ENCODE results near the gene FOLR2.
A peak's percentile ranks its signal among the peaks of the same experiment; 100 is the strongest.
"Not testable (repeated sequence)": the region's sequence is repeated elsewhere in the genome, so short reads cannot be mapped to it uniquely, and the experiment has no call there.

FOLR2 gene

DNA sequence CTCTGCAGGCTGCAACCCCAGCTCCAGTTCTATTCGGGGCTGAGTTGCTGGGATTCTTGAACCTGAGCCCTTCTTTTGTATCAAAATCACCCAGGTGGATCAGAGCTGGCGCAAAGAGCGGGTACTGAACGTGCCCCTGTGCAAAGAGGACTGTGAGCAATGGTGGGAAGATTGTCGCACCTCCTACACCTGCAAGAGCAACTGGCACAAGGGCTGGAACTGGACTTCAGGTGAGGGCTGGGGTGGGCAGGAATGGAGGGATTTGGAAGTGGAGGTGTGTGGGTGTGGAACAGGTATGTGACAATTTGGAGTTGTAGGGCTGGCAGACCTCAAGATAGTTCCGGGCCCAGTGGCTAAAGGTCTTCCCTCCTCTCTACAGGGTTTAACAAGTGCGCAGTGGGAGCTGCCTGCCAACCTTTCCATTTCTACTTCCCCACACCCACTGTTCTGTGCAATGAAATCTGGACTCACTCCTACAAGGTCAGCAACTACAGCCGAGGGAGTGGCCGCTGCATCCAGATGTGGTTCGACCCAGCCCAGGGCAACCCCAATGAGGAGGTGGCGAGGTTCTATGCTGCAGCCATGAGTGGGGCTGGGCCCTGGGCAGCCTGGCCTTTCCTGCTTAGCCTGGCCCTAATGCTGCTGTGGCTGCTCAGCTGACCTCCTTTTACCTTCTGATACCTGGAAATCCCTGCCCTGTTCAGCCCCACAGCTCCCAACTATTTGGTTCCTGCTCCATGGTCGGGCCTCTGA is 20.9 kb upstream of the FOLR2 start:
- no peak overlapping the region for H3K4me3 ChIP-seq (replicated peaks; ENCODE audit: low read depth, low read length)
- DNase-seq (ENCODE audit: low read depth) = no peak
- TF ChIP-seq, protein P1, sequence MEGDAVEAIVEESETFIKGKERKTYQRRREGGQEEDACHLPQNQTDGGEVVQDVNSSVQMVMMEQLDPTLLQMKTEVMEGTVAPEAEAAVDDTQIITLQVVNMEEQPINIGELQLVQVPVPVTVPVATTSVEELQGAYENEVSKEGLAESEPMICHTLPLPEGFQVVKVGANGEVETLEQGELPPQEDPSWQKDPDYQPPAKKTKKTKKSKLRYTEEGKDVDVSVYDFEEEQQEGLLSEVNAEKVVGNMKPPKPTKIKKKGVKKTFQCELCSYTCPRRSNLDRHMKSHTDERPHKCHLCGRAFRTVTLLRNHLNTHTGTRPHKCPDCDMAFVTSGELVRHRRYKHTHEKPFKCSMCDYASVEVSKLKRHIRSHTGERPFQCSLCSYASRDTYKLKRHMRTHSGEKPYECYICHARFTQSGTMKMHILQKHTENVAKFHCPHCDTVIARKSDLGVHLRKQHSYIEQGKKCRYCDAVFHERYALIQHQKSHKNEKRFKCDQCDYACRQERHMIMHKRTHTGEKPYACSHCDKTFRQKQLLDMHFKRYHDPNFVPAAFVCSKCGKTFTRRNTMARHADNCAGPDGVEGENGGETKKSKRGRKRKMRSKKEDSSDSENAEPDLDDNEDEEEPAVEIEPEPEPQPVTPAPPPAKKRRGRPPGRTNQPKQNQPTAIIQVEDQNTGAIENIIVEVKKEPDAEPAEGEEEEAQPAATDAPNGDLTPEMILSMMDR (IDR thresholded peaks at IDR 0.05; ENCODE audit: low read length, missing control alignments) = no peak

DNA sequence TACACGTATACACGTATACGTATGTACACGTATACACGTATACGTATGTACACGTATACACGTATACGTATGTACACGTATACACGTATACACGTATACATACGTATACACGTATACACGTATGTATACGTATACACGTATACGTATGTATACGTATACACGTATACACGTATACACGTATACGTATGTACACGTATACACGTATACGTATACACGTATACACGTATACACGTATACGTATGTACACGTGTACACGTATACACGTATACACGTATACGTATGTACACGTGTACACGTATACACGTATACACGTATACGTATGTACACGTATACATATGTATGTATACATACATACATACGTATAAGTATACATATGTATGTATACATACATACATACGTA is 15.1 kb upstream of the FOLR2 start:
- DNase-seq (ENCODE audit: low read depth) = not testable (repeated sequence)

DNA sequence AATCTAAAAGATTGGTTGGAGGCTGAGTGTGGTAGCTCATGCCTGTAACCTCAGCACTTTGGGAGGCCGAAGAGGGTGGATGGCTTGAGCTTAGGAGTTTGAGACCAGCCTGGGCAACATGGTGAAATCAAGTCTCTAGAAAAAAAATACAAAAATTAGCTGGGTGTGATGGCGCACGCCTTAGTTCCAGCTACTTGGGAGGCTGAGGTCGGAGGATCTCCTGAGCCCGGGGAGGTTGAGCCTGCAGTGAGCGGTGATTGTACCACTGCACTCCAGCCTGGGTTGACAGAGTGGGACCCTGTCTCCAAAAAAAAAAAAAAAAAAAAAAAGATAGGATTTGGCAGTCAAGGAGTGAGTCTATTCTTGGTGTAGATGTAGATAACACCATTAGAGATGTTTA is 14.0 kb upstream of the FOLR2 start:
- no peak for DNase-seq (ENCODE audit: low read depth)
- H3K4me3 ChIP-seq (replicated peaks; ENCODE audit: low read depth, low read length) = no peak overlapping the region
- TF ChIP-seq, protein P1 (IDR thresholded peaks at IDR 0.05; ENCODE audit: low read length, missing control alignments) = no peak

More for the DNA sequence above, 15.1 kb upstream of the FOLR2 start:
- not testable (repeated sequence) for H3K4me3 ChIP-seq (replicated peaks; ENCODE audit: low read depth, low read length)

DNA sequence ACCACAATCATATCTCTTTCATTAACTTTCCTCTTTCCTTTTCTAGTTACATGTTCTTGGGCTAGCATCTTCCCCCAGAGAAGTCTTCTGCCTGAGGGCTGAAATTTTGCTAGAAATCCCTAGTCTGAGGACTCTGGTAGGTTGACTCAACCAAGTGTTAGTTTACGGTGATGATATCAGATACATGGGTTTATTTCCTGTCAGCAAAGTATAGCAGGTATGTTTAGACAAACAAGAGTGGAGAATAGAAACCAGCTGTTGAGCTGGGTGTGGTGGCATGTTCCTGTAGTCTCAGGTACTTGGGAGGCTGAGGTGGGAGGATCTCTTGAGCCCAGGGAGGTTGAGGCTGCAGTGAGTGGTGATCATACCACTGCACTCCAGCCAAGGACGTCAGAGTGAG is 13.4 kb upstream of the FOLR2 start:
- TF ChIP-seq, protein P1 (IDR thresholded peaks at IDR 0.05; ENCODE audit: low read length, missing control alignments) = no peak
- DNase-seq (ENCODE audit: low read depth) = no peak
- no peak overlapping the region for H3K4me3 ChIP-seq (replicated peaks; ENCODE audit: low read depth, low read length)

DNA sequence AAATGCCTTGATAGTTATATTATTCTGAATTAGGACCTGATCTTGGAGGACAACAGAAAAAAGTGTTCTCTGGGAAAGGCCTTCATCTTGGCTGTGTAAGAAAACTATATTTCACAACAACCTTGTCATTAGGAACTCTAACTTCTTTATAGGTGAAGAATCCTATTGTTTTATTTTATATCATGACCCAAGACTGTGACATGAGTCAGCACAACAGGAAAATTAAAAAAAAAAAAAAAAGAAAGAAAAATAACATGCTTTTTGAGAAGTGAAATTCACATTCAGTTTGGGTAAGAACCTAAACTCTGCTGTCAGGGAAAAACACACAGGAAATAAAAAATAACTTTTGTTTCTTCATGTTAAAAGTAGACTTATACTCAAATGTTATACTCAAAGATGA is 11.7 kb upstream of the FOLR2 start:
- H3K4me3 ChIP-seq (replicated peaks; ENCODE audit: low read depth, low read length) = no peak overlapping the region
- peak; percentile 67 for DNase-seq (ENCODE audit: low read depth)
- TF ChIP-seq, protein P1 (IDR thresholded peaks at IDR 0.05; ENCODE audit: low read length, missing control alignments) = no peak

DNA sequence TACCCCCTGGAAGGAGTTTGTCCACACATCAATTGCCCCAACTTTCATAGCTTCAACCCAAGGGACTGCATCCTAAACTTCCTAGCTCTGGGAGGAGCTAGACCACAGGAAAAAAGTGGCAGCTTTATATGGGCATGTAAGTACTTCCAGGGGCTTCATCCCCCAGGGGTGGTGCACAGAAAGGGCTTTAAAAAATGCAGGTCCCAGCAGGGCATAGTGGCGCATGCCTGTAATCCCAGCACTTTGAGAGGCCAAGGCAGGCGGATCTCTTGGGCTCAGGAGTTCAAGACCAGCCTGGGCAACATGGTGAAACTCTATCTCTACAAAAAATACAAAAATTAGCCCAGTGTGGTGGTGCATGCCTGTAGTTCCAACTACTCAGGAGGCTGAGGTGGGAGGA is 9.8 kb upstream of the FOLR2 start:
- not testable (repeated sequence) for DNase-seq (ENCODE audit: low read depth); H3K4me3 ChIP-seq (replicated peaks; ENCODE audit: low read depth, low read length)

DNA sequence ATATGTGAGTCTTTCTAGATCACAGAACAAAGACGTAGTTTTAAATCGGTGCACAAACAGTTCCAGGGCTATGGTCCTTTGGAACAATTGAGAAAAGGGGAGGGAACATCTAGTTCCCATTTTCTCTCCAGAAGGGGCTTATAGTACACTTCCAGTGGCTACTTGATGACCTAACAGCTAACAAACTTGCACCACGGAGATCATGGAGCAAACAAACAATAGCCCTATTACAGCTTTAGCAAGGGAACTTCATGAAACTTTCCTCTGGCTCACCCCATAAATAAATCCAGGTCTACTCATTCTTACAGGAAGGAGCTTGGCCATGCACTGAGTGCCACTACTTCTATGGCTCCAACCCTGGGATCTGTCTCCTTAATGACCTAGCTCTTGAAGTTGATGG is 8.3 kb upstream of the FOLR2 start:
- no peak for DNase-seq (ENCODE audit: low read depth)
- TF ChIP-seq, protein P1 (IDR thresholded peaks at IDR 0.05; ENCODE audit: low read length, missing control alignments) = no peak

DNA sequence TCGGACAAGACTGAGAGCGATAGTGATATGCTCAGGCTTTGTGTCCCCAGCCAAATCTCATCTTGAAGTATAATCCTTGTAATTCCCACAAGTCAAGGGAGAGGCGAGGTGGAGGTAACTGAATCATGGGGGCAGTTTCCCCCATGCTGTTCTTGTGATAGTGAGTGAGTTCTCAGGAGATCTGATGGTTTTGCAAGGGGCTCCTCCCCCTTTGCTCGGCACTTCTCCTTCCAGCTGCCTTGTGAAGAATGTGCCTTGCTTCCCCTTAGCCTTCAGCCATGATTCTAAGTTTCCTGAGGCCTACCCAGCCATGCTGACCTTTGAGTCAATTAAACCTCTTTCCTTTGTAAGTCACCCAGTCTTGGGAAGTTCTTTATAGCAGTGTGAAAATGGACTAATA is 7.5 kb upstream of the FOLR2 start:
- DNase-seq (ENCODE audit: low read depth) = no peak
- TF ChIP-seq, protein P1 (IDR thresholded peaks at IDR 0.05; ENCODE audit: low read length, missing control alignments) = no peak

More for the DNA sequence above, 8.3 kb upstream of the FOLR2 start:
- H3K4me3 ChIP-seq (replicated peaks; ENCODE audit: low read depth, low read length) = no peak overlapping the region

More for the DNA sequence above, 7.5 kb upstream of the FOLR2 start:
- no peak overlapping the region for H3K4me3 ChIP-seq (replicated peaks; ENCODE audit: low read depth, low read length)
